ENCODE data around the gene NOS1AP.

NOS1AP gene

DNA sequence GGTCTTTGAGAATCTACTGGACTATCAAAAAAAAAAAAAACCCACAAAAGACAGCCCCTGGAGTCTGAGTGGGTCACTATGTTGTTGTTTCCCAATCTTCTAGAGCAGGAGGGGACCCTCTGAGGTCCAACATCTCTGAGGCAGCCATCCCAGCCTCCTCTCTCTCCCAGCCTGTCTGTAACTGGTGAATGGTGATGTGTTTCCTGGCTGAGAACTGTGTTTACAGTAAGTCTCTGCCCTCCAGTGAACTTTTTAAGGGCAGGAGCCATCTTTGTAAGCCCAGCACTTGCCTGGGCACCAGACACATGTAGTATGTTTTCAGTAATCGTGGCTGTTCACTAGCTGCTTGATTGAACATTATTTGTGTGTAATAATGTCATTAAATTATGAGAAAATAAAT lies 221.5 kb downstream of the NOS1AP start:
- H3K4me3 ChIP-seq (ENCODE audit: low read depth, low read length): no peak overlapping the region
- no peak for DNase-seq (ENCODE audit: low read depth)
- TF ChIP-seq, protein P1, sequence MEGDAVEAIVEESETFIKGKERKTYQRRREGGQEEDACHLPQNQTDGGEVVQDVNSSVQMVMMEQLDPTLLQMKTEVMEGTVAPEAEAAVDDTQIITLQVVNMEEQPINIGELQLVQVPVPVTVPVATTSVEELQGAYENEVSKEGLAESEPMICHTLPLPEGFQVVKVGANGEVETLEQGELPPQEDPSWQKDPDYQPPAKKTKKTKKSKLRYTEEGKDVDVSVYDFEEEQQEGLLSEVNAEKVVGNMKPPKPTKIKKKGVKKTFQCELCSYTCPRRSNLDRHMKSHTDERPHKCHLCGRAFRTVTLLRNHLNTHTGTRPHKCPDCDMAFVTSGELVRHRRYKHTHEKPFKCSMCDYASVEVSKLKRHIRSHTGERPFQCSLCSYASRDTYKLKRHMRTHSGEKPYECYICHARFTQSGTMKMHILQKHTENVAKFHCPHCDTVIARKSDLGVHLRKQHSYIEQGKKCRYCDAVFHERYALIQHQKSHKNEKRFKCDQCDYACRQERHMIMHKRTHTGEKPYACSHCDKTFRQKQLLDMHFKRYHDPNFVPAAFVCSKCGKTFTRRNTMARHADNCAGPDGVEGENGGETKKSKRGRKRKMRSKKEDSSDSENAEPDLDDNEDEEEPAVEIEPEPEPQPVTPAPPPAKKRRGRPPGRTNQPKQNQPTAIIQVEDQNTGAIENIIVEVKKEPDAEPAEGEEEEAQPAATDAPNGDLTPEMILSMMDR (conservative IDR thresholded peaks at IDR 0.05; ENCODE audit: low read depth, low read length): no peak

DNA sequence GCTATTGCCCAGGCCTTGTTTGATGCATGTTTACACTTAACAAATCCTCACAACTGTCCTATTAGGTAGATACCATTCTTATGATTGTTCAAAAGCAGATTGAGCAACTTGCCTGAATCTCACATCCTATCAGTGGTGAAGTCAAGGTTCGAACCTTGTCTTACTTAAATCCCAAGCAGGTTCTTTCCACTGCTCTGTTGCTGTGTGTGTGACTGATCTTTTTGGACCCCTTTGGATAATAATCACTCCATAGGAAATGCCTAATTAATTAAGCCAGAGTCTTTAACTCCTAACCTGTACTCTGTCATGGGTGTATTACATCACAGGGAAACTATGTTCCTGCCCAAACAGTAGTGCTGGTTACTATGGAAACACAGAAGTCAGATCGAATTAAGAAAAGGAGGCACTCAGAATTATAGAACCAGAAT lies 222.9 kb downstream of the NOS1AP start:
- DNase-seq (ENCODE audit: low read depth): peak; percentile 65
- TF ChIP-seq, protein P1 (conservative IDR thresholded peaks at IDR 0.05; ENCODE audit: low read depth, low read length): no peak
- no peak overlapping the region for H3K4me3 ChIP-seq (ENCODE audit: low read depth, low read length)

DNA sequence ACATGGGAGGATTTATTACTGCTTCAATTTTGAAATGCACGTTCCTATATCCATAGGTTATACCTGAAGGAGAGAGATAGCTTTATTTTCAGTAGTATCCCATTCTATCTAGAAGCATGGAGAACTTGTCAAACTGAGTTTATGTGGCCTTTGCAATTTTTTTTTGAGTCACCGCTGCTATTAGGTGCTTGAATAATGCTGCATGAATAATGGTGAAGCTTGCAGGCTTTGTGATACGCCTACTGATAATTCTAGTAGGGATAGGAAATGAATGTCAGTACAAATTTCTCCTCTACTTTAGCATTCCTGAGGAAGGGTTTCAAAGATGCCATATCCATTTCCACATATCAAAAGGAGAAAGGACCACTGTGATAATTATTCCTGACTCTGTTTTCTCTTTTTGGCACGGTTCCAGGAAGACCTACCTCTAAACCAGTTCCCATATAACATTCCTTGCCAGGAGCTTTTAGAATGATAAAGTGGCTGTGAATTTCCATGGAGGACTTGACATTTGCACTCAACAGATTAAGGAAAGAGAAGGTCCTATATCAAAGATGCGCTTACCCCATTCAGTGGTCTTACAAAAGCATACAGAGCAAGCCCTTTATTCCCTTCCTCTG lies 223.7 kb downstream of the NOS1AP start:
- DNase-seq (ENCODE audit: low read depth): no peak
- H3K4me3 ChIP-seq (ENCODE audit: low read depth, low read length): no peak overlapping the region
- TF ChIP-seq, protein P1 (conservative IDR thresholded peaks at IDR 0.05; ENCODE audit: low read depth, low read length): no peak

DNA sequence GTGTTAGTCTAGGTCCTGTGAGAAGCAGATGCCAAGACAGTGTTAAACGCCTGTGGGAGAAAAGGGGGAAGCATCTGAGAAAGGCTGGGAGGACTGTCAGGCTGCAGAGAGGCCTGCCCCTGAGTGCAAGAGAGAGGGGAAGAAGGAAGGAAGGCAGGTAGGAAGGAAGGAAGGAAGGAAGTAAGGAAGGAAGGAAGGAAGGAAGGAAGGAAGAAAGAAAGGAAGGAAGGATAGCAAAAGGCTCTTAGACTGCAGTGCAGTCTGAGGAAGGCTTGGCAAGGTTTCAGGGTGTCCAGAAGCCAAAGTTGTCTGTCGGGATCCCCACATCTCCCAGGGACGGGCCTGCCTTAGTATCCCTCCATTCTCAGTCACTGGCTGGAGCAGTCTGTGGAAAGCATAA lies 224.5 kb downstream of the NOS1AP start:
- H3K4me3 ChIP-seq (ENCODE audit: low read depth, low read length): no peak overlapping the region
- no peak for DNase-seq (ENCODE audit: low read depth)
- TF ChIP-seq, protein P1 (conservative IDR thresholded peaks at IDR 0.05; ENCODE audit: low read depth, low read length): no peak

DNA sequence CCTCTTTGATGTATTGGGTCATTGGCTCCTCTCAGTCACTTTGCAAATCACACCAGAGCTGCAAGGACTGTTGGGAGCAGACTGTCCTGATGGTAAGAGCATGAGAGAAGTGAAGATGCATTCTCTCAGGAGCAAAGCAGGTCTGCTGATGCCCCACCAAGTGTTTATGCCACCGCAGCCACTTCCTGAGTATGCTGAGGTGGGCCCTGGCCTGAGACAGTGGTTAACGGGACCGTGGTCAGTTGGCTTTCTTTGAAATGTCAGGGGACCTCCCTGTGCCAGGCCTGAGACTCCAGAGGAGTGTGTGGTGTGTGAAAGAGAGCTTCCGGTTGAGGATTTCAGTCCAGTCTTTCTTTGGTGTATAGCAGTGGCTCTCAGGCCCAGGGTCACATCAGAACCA lies 227.7 kb downstream of the NOS1AP start:
- TF ChIP-seq, protein P1 (conservative IDR thresholded peaks at IDR 0.05; ENCODE audit: low read depth, low read length): no peak
- DNase-seq (ENCODE audit: low read depth): no peak
- H3K4me3 ChIP-seq (ENCODE audit: low read depth, low read length): no peak overlapping the region

DNA sequence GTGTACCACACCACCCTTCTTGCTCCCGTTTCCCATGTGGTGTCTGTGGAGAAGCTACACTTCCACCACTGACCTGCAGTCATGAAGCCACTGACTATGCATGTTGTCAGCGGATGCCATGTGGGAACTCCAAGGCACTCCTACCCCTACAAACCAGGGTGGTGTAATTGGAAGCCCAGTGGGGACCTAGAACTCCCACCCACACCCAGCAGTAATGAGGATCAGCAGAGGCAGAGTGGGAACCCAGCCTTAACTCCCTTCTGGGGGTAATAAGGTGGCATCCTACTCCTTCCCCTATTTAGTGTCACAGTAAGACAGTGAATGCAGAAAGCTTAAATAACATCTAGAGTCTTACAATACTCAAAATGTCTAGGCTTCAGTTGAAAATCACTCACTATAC lies 228.8 kb downstream of the NOS1AP start:
- TF ChIP-seq, protein P1 (conservative IDR thresholded peaks at IDR 0.05; ENCODE audit: low read depth, low read length): no peak
- DNase-seq (ENCODE audit: low read depth): no peak
- H3K4me3 ChIP-seq (ENCODE audit: low read depth, low read length): no peak overlapping the region

DNA sequence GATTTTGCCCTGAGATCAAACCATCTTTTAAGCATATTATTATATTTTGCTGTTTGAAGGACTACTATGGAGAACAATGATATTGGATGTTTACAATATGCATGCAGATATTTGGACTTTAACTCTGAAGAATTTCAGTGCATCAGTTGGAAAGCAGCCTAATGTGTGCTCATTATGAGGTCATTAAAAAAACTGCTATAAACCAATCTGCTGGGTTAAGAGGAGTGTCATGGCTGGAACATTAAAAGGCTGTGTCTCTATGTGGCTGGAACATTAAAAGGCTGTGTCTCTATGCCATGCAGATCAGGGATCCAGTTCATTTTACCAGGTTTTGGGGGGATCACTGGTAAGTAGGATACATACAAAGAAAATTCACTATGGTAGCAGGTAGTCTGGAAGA lies 229.5 kb downstream of the NOS1AP start:
- TF ChIP-seq, protein P1 (conservative IDR thresholded peaks at IDR 0.05; ENCODE audit: low read depth, low read length): no peak
- H3K4me3 ChIP-seq (ENCODE audit: low read depth, low read length): no peak overlapping the region
- no peak for DNase-seq (ENCODE audit: low read depth)

All from choroid plexus epithelial cell (primary cell).